ENCODE data around the gene PRDM1.

DNA sequence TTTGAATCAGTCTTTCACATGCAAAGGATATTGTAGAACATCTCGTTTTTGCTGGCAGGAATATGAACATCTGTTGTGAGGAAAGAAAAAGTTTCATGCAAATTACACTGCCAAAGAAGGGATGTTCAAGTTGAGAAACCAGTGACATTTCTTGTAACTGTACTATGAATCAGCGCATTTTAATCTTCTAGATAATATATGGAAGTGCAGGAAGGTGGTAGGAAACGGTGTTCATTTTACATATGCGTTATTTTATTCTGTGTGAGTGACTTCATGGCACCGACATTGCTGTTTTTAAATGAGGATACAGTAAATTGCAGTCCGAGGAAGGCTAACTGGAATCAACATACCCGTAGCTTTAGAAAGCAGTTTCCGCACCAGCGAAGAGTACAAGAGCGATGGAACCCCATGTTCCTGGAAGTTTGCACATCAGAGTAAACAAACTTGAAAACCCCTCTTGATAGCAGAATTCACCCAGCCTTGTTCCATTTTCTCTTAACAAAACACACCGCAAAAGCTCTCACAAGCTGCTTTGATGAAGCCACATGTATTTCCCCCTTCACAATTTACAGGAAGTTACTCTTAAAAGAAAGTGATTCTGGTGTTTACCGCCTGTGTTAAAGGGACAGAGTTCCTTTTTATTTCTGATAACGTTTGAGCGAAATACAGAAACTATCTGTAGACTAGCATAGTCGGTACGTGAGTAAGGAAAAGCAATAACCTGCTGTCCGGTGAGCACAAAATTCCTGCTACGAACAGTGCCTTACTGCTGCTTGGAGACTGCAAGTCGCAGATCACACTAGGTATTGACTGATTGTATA, 11.5 kb downstream of the PRDM1 start:
- TF ChIP-seq EZH2 (IDR thresholded peaks at IDR 0.05) = no peak
- no peak for TF ChIP-seq POLR2AphosphoS5 (IDR thresholded peaks at IDR 0.05; ENCODE audit: borderline replicate concordance, low read depth, low read length)
